Activated CD8-positive, alpha-beta memory T cell treated with anti-CD3 and anti-CD28 coated beads for 1 hour (primary cell): ENCODE results near the gene MPZL2.

Source experiments
- DNase-seq, 2 donors: peaks; one replicate each; pipeline ENCODE4 v3.0.0-alpha.2; 2020; ENCODE audit warnings: low read depth in 1 of 2; ENCODE audit errors: extremely low read depth in 1 of 2

MPZL2 gene

DNA sequence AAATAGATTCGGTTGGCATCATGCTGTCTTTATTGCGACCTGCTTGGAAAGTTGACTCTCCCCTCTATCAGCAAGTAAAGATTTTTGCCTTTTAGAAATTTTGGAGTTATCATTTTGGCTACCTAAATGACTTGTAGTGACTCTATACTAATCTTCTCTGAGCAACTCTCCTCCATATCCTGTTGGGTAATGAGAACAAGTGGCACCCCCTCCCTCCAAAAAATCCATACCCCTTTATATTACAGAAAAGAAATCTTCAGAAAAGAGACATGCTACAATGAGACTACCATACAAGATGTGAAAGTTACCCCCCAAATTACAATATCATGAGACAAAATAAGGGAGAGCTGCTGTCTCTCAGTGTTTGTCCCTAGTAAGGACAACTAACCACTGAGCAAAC is 40.5 kb downstream of the MPZL2 start:
- DNase-seq: no peak

DNA sequence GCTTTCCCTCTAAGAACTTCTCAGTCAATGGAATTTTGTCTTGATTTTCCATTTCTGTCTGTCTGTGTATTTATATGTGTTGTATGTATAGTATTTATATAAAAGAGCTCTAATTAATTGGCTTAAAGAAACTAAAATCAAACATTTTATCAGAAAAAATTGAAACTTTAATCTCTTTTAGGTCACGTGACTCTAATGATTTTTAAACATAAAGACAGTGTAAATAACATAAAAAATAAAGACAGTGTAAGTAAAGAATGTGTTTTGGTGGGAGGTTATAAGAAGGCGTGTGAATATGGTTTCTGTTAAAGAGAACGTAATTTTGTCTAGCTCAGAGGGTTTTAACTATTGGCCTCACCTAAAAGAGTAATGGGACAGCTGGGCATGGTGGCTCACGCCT is 41.7 kb downstream of the MPZL2 start:
- DNase-seq: no peak

DNA sequence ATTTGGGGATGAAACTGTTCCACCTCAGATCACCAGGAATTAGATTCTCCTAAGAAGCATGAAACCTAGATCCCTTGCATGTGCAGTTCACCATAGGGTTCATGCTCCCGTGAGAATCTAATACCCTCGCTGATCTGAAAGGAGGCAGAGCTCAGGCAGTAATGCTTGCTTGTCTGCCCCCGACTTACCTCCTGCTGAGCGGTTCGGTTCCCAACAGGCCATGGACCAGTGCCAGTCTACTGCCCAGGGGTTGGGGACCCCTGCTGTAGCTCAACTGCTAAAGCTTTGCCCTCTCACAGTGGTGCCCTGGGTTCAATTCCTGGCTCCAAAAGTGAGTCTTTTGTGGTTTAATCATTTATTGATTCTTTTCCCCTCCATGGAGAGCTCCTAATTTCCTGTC is 42.7 kb downstream of the MPZL2 start:
- no peak for DNase-seq

DNA sequence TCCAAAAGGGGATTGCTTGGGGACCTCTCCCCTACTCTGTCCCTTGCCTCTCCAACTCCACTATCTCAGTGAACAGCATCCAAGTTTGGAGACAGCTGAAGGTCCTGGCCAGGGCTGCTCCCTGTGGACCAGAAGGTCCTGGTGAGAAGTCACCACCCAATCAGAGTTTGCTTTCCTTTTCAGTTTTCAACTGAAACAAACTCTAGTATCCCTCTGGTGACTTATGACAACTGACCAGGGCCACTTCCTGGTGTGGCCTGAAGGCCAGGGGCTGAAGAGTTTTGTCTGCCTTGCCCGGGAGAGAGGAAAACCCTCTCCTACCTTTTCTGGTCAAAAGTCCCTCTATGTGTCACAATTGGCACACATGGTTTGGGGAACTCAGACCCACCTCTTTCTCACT is 44.4 kb downstream of the MPZL2 start:
- DNase-seq: no peak

DNA sequence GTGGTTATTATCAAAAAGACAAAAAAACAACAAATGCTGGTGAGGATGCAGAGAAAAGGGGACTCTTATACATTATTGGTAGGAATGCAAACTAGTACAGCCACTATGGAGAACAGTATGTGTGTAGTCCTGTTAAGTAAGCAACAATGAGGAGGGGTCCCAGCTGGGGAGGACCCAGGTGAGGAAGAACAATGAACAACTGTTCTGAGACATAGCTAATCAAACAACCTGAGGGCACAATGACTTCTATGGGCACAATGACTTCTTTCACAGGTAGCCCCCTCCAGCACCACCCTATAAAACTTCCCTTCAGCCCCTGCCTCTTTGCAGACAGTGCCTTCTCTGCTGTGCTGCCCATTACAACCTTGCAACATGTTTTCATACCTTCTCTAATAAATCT is 44.9 kb downstream of the MPZL2 start:
- DNase-seq: no peak

DNA sequence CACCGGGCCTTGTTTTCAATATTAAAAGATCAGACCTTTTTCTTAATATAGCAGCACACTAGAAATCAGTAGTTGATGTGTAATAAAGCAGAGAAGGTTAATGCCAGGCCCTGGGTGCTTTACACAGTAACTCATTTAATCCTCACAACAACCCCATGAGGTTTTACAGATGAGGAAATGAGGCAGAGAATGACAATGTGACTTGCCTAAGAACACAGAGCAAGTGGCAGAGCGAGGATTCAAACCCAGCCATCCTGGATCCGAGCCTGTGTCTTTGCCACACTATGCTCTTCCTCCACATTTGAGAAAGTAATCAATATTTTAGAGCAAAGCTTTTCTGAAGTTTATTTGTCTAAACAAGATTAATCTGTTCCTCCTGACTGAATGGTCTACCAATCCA is 46.5 kb downstream of the MPZL2 start:
- no peak for DNase-seq

DNA sequence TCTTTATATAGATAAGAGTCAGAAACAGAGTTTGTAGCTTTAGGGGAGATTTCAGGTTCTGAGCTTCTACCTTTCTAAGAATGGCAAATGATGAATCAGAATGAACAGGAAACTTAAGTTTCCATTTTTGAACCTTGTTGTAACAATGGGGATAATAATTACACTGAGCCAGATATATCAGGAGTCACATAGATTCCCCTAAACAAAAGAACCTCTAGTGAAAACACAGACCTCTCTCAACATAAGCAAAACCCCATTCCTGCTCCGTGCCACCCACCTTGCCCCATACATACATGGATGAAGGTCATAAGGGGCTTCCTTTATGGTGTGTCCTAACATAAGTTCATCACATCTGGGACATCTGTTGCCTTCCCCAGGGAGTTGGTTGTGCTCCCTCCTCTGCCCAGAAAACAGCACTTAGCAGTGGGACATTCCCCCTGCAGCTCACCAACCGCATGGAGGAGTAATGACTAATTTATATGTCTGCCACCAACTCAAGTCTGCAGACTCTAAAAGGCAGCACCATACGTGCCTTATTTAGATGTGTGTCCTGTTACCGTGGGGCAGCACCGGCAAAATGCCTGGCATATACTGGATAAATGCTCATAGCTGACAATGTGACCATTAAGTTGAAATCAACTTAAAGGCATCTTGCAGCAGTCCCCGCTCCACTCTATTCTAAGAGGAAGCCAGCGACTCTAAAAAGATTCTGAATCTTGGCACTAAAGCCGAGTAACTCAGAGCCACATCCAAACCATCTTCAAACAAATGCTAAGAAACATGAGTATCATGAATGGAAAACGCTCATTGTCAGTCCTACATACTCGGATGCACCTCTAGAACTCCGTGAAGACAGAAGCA is 47.2 kb downstream of the MPZL2 start:
- no peak for DNase-seq

DNA sequence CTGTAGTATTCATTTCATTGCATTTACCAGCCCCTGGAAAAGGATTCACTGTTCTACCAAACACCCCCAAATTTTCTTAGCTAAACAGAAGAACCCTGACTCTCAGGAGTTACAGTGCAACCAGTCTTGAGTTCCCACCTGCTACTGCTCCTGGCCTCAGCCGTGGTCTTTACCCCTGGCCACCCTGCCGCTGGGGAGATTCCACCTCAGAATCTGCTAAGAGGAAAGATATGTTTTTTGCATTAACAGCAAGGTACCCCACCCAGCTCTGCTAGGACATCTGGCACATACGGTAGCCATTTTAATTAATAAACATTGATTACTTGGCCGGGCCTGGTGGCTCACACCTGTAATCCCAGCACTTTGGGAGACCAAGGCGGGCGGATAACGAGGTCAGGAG is 48.3 kb downstream of the MPZL2 start:
- DNase-seq: no peak

DNA sequence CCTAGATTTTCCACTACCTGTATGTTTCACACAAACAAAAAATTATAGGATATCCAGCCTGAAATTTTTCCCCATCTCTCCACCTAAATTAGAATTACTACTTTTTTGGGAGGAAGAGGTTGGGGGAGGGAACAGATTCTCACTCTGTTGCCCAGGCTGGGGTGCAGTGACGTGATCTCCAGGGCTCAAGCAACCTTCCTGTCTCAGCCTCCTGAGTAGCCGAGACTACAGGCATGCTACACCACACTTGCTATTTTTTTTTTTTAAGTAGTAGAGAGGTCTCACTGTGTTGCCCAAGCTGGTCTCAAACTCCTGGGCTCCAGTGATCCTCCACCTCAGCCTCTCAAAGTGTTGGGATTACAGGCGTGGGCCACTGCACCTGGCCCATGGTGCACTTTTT is 48.8 kb downstream of the MPZL2 start:
- no peak for DNase-seq

DNA sequence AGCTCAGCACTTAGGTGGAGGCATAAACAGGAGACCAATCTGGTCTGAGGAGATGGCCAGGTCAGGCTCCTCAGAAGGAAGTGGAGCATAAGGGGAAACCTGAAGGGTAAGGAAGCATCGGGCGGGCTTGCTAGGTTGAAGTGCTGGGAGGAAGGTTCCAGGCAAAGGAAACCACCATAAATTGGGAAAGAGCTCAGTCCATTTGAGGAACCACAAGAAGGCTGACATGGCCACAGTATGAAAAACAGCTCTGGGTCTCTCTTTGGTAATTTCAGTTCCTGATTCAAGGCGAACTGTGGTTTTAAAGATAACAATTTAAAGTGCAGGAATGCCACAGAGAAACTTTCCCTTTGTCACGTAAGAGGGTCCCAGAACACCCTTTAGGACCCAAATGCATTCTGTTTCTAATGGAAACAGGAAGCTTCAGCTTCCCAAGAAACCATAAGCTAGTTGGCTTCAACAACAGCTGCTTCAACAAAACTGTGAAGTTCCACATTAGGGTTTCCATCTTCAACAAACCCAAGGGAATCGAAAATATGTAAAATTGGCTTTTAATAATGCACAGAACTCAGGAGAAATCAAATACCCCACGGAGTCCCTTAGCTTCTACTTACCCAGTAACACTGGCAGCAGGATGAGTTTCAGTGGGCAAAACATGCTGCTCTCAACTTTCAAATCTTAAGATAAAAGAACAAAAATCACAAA is 49.7 kb downstream of the MPZL2 start:
- DNase-seq: no peak

DNA sequence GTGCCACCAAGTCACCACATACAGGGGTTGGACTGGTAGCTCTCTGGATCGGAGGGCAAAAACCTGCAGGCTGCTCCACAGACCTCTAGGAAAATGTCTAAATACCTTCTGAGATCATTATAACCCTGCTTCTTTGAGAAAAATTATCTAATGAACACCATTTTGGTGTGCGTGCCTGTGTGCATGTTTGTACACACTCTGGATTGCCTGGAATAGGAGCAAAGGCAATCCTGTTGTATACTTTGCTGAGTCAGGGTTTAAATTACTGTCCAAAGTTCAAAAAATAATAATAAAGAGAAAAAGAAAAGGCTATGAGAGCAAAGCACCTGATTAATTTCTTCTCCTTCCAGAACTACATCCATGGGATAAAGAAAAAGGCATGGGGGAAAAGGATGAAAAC is 50.3 kb downstream of the MPZL2 start:
- no peak for DNase-seq

DNA sequence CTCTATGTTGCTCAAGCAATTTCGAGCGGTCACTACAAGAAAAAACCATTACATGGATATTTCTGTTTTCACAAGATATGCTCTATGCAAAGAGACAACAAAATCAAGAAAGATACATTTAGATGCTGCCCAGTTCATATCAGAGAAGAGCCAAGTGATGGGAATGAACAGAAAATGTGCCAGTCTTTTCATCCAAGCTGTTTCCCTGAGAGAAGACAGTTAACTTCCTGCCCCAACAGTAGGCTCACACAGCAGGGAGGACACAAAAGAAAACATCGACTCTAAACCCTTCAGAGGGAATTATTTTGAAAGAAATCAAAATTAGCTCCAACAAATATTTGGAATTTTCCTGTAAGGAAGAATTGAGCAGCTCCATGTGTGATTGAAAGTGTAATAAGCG is 50.9 kb downstream of the MPZL2 start:
- DNase-seq: no peak

DNA sequence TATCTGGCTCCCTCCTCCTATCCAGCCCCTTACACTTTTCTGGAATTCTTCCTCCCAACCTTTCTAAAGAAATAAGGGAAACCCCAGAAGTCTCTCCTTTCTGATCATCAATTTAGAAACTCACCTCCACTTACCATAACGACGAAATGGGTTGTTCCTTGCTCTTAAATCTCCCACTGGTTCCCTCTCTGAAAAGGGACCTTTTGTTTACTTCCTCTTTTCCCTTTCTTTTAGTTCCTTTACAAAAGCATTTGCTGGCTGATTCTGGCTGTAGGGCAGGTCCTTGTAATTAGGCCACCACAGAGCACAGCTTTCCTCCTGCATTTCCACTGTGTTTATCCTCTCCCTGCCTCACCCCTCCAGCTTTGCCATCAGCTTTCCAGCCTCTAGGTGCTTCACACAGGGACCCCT is 51.3 kb downstream of the MPZL2 start:
- DNase-seq: no peak

DNA sequence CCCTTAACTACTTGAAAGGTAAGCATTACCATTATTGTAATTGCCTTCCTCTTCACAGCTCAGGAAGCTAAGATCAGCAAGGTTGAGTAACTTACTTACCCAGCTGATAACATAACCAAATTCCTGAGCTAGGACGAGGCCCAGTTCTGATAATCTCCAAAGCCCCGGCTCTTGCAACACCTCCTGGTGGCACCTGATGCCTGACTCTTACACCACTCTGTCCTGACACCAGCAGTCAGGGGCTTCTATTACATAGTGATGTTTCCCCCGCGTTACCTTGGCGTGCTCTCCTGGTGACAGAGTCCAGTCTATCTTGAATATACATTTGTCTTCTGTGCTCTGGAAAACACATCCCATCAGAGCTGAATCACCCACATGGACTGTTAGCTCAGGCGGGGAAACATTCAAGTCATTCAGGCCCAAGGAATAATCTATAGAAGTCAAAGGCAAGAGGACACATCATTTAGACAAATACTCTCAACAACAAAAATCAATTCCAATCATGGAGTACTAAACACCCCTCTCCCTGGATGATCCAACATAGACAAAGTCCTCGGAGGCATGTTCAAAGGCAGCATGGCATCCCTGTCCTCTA is 51.9 kb downstream of the MPZL2 start:
- no peak for DNase-seq

DNA sequence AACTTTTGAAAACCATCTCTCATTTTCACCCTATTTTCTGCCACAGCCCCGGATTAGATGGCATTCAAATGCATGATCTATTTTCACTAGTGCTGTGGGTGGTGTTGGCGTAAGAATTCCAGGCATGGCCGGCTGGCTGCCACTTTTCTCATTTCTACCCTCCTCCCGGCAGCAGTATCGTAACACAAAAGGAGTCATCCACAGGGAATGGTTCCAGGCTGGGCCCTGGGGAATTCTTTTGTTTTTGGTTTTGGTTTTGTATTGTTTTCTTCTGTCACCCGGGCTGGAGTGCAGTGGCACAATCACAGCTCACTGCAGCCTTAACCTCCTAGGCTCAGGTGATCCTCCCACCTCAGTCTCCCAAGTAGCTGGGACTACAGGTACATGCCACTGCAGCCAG is 53.1 kb downstream of the MPZL2 start:
- no peak for DNase-seq

DNA sequence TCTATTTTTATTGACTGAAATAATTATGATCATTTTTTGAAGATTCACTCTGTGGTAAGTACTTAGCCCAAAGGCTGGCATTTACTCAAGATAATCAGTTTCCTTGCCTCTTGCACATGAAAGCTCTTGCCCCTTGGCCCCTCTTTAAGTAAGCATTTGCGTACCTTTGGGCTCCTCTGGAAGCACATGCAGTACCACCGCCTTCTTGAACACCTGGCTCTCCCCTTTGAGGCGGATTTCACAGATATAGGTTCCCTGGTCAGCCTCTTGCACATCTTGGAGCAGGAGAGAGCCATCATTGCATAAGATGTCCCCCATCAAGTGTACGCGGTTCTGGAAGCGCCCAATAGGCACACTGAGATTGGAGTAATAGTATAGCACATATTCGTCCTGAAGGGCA is 53.8 kb downstream of the MPZL2 start:
- DNase-seq: no peak

DNA sequence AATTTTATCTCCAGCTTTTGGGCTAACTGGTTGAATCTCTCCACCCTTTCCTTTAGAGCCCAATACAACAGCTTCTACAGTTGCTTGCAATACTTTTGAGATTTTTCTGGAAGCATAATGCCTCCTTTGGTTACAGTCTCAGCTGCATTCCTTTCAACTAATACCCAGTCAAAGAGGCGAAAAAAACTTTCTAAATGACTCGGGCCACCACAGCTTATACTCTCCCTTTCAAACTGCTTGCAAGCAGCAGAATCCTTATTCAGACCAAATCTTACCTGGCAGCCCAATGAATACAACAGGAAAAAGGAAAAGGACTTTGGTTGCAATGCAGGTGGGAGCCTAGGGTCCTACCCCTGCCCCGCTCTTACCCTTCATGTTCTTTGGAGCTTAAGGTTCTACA is 55.1 kb downstream of the MPZL2 start:
- DNase-seq: no peak

DNA sequence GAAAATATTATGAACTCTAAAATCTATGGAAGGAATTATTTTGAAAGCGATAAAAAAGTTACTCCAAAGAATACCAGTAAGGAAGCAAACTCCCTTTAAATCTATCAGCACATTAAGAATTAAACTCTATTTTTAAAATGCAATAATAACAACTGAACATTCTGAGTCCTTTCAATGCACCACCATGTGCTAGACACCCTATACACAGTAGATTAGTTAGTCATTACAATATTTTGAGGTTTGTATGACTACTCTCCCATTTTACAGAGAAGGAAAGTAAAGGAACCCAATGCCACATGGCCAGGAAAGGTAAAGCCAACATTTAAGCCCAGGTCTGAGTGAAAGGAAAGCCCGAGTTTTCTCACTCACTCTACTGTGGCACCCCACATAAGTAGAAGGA is 57.0 kb downstream of the MPZL2 start:
- DNase-seq: no peak

DNA sequence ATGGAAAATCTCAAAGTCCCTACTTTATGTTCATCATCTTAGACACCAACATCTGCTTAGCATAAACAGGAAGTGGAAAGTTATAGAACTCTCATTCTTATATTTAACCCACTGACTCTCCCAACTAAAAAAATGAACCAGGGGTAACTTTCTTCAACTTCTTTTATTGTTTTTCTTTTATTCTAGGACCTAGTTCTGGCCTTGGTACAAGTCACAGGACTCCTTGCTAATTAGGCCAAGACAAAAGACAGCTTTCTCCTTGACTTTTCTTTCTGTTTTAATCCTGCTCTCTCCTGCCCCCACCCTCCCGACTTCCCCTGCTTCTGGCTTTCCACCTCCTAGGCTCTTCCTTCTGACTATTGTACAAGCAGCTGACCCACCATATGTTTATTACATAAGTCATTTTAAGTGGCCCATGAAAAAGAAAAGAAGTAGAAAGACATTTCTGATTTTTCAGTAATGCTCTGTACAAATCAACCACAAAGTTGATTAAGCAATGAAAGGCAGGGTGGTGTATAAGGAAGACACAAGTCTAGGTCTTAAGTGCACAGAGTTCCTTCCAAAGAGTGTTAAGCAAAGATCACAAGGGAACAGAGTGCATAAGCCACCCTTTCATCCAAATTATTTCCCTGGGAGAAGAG is 57.6 kb downstream of the MPZL2 start:
- no peak for DNase-seq

DNA sequence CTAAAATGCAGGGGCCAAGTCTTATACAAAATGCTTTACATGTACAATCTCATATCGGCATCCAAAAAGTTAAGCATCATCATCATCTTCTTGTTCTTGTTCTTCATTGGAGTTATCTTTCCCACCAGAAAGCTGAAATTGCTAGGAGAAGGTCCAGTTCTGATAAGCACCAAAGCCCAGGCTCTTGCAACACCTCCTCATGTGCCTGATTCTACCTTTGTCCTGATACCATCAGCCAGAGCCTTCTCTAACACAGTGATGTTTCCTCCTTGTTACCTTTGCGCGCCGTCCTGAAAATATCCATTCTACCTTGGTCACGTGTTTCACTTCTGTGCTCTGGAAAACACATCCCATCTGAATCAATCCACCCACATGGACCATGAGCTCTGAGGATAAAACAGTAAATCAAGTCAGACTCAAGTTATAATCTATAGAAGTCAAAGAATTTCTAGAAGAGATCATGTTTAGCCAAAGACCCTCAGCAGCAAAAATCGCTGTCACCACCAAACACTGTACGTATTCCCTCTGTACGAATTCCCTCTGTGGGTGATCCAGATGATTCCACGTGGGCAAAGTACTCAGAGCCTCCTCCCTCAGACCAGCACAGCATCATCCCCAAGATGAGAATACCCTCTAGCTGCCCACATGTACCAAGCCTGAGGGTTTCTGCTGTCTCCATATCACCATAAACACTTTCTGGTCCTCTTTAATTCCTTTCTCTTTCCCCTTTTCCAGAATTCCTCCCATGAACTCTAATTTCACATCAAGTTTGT is 58.3 kb downstream of the MPZL2 start:
- DNase-seq: no peak
